ENCODE data around the gene SLC22A23.

Gene SLC22A23

DNA sequence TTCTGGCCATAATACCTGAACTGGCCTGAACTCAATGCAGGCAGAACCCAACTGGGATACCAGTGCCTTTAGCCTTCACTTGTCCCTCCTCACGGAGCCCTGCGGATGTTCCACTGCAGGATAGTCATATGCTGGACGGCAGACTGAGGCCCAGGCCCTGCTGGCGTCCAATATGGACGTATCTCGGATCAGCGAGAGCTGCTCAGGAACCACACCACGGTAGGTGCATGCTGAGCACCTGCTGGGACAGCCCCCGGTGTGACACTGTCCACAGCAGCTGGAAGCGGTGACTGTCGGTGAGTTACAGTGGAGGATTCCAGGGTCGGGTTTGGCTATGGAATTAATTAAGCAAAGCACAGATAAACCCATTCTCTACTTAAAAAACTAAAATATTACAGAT lies 149.4 kb downstream of the SLC22A23 start:
- TF ChIP-seq ZNF274 (IDR thresholded peaks at IDR 0.05; ENCODE audit: low read length) (no peak), ZNF274 (tag by site-specific recombination; IDR thresholded peaks at IDR 0.05; ENCODE audit: borderline replicate concordance) (no peak), ZNF785 (tag by site-specific recombination; IDR thresholded peaks at IDR 0.05) (no peak), FEZF1 (tag by site-specific recombination; IDR thresholded peaks at IDR 0.05) (no peak), ZNF792 (tag by site-specific recombination; IDR thresholded peaks at IDR 0.05) (no peak), SP3 (tag by site-specific recombination; IDR thresholded peaks at IDR 0.05) (no peak), MYNN (tag by site-specific recombination; IDR thresholded peaks at IDR 0.05; ENCODE audit: borderline replicate concordance) (no peak), ZNF23 (tag by site-specific recombination; IDR thresholded peaks at IDR 0.05; ENCODE audit: borderline replicate concordance) (no peak), IKZF3 (tag by site-specific recombination; IDR thresholded peaks at IDR 0.05) (no peak), ZFHX2 (tag by site-specific recombination; conservative IDR thresholded peaks at IDR 0.05) (no peak)
- TF ChIP-seq, protein P1, sequence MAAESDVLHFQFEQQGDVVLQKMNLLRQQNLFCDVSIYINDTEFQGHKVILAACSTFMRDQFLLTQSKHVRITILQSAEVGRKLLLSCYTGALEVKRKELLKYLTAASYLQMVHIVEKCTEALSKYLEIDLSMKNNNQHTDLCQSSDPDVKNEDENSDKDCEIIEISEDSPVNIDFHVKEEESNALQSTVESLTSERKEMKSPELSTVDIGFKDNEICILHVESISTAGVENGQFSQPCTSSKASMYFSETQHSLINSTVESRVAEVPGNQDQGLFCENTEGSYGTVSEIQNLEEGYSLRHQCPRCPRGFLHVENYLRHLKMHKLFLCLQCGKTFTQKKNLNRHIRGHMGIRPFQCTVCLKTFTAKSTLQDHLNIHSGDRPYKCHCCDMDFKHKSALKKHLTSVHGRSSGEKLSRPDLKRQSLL (tag by site-specific recombination; IDR thresholded peaks at IDR 0.05) = no peak
- TF ChIP-seq, protein P2, sequence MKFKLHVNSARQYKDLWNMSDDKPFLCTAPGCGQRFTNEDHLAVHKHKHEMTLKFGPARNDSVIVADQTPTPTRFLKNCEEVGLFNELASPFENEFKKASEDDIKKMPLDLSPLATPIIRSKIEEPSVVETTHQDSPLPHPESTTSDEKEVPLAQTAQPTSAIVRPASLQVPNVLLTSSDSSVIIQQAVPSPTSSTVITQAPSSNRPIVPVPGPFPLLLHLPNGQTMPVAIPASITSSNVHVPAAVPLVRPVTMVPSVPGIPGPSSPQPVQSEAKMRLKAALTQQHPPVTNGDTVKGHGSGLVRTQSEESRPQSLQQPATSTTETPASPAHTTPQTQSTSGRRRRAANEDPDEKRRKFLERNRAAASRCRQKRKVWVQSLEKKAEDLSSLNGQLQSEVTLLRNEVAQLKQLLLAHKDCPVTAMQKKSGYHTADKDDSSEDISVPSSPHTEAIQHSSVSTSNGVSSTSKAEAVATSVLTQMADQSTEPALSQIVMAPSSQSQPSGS (tag by site-specific recombination; IDR thresholded peaks at IDR 0.05; ENCODE audit: low read depth) = no peak
- TF ChIP-seq, protein P3, sequence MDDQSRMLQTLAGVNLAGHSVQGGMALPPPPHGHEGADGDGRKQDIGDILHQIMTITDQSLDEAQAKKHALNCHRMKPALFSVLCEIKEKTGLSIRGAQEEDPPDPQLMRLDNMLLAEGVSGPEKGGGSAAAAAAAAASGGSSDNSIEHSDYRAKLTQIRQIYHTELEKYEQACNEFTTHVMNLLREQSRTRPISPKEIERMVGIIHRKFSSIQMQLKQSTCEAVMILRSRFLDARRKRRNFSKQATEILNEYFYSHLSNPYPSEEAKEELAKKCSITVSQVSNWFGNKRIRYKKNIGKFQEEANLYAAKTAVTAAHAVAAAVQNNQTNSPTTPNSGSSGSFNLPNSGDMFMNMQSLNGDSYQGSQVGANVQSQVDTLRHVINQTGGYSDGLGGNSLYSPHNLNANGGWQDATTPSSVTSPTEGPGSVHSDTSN (CRISPR knock-in tag; IDR thresholded peaks at IDR 0.05) = no peak
- TF ChIP-seq, protein P4, sequence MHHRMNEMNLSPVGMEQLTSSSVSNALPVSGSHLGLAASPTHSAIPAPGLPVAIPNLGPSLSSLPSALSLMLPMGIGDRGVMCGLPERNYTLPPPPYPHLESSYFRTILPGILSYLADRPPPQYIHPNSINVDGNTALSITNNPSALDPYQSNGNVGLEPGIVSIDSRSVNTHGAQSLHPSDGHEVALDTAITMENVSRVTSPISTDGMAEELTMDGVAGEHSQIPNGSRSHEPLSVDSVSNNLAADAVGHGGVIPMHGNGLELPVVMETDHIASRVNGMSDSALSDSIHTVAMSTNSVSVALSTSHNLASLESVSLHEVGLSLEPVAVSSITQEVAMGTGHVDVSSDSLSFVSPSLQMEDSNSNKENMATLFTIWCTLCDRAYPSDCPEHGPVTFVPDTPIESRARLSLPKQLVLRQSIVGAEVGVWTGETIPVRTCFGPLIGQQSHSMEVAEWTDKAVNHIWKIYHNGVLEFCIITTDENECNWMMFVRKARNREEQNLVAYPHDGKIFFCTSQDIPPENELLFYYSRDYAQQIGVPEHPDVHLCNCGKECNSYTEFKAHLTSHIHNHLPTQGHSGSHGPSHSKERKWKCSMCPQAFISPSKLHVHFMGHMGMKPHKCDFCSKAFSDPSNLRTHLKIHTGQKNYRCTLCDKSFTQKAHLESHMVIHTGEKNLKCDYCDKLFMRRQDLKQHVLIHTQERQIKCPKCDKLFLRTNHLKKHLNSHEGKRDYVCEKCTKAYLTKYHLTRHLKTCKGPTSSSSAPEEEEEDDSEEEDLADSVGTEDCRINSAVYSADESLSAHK (tag by site-specific recombination; IDR thresholded peaks at IDR 0.05) = no peak
- TF ChIP-seq, protein P5, sequence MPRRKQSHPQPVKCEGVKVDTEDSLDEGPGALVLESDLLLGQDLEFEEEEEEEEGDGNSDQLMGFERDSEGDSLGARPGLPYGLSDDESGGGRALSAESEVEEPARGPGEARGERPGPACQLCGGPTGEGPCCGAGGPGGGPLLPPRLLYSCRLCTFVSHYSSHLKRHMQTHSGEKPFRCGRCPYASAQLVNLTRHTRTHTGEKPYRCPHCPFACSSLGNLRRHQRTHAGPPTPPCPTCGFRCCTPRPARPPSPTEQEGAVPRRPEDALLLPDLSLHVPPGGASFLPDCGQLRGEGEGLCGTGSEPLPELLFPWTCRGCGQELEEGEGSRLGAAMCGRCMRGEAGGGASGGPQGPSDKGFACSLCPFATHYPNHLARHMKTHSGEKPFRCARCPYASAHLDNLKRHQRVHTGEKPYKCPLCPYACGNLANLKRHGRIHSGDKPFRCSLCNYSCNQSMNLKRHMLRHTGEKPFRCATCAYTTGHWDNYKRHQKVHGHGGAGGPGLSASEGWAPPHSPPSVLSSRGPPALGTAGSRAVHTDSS (tag by site-specific recombination; IDR thresholded peaks at IDR 0.05) = no peak
- TF ChIP-seq, protein P6, sequence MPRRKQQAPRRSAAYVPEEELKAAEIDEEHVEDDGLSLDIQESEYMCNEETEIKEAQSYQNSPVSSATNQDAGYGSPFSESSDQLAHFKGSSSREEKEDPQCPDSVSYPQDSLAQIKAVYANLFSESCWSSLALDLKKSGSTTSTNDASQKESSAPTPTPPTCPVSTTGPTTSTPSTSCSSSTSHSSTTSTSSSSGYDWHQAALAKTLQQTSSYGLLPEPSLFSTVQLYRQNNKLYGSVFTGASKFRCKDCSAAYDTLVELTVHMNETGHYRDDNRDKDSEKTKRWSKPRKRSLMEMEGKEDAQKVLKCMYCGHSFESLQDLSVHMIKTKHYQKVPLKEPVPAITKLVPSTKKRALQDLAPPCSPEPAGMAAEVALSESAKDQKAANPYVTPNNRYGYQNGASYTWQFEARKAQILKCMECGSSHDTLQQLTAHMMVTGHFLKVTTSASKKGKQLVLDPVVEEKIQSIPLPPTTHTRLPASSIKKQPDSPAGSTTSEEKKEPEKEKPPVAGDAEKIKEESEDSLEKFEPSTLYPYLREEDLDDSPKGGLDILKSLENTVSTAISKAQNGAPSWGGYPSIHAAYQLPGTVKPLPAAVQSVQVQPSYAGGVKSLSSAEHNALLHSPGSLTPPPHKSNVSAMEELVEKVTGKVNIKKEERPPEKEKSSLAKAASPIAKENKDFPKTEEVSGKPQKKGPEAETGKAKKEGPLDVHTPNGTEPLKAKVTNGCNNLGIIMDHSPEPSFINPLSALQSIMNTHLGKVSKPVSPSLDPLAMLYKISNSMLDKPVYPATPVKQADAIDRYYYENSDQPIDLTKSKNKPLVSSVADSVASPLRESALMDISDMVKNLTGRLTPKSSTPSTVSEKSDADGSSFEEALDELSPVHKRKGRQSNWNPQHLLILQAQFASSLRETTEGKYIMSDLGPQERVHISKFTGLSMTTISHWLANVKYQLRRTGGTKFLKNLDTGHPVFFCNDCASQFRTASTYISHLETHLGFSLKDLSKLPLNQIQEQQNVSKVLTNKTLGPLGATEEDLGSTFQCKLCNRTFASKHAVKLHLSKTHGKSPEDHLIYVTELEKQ (tag by site-specific recombination; IDR thresholded peaks at IDR 0.05; ENCODE audit: borderline replicate concordance) = no peak
- Histone ChIP-seq H3K9me3 (ENCODE audit: control insufficient read depth, insufficient read depth, low read depth, low read length) (no peaks in the 10 kb centered on the region; the same call in 1 of the 2 replicates), H3K4me1 (ENCODE audit: control insufficient read depth, insufficient read depth, low read length) (no peaks in the 10 kb centered on the region), H3K4me3 (ENCODE audit: low read depth, low read length) (no peak overlapping the region), H3K36me3 (ENCODE audit: control insufficient read depth in 2 of 2, insufficient read depth in 1 of 2, low read length in 2 of 2) (peaks cover 0 to 9% of the 10 kb centered on the region in 2 experiments; a peak in 1 of 3 replicates), H3K27ac (ENCODE audit: extremely low read depth, low read depth, low read length) (no peak overlapping the region)
- ChIA-PET POLR2A (no interaction called here), CTCF (no interaction called here)
